CD4-positive, alpha-beta T cell treated with Interleukin-1 beta for 1 hour (primary cell): Measurements from ENCODE around the gene STIMATE.

Experiments used
- DNase-seq, 2 donors: peaks; one replicate each; pipeline ENCODE4 v3.0.0-alpha.2; 2020 to 2022

STIMATE gene

DNA sequence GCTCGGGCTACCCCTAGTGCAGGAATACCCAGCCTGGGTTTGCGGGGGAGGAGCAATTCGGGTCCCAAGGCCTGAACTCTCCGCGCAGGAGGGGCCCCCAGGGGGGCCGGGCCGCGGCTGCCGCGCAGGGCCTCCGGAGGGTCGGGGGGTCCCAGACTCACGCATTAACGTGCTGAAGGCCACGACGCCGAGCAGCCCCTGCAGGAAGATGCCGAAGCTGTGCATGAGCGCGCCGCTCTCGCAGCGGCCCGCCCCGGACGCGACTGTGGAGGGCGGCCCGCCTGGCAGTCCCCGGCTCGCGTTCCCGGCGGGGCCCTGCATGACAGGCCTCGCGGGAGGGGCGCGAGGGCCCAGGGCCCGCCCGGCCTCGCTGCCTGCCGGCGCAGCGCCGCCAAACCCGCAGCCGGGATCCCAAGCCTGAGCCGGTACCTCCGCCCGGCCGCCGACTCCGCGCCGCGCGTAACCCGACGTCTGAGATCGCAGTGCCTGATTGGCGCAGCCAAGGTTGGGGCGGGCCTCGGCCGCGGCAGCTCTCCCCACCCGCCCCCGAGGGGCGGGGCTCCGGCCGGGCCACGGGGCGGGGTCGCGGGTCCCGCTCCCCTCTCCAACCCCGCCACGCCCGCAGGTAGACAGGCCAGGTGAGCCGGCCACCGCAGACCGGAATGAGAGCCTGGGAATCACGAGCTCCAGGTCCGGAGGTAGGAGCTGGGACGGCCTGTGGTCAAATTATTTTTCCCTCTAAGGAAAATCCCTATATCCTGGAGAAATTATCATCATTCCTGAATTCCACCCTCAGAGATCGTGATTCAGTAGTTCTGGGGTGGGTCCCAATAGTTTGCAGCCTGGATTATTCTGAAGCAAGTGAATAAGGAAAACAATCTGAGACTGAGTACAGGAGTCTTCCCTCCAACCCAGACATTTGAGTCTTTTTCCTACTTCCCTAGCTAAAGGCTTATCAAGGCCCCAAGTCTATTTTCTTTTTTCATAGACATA lies at the start of gene STIMATE:
STIMATE (minus strand) TSS at position 419 of the 993 bp plus-strand sequence; CDS start at position 321, 98 bp downstream.
- DNase-seq: peak; percentile 88 to 90

DNA sequence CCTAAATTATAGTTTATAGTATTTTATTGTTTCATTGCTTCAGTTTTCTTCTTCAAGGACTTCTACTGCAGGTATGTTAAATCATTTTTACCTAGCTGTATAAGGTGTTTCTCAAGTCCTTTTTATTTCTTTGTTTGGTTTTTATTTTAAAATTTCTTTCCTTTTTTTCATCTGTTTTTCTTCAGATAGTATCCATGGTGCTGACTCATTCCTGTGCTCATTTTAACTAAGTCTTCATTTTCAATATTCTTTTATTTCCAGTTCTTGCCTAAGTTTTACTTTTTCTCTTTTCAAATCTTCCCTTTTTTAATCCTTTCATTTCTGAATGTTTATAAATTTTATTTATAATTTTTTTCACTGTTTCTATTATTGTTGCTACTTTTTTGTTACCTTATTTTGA lies 42.3 kb upstream of the STIMATE start:
- DNase-seq: no peak

DNA sequence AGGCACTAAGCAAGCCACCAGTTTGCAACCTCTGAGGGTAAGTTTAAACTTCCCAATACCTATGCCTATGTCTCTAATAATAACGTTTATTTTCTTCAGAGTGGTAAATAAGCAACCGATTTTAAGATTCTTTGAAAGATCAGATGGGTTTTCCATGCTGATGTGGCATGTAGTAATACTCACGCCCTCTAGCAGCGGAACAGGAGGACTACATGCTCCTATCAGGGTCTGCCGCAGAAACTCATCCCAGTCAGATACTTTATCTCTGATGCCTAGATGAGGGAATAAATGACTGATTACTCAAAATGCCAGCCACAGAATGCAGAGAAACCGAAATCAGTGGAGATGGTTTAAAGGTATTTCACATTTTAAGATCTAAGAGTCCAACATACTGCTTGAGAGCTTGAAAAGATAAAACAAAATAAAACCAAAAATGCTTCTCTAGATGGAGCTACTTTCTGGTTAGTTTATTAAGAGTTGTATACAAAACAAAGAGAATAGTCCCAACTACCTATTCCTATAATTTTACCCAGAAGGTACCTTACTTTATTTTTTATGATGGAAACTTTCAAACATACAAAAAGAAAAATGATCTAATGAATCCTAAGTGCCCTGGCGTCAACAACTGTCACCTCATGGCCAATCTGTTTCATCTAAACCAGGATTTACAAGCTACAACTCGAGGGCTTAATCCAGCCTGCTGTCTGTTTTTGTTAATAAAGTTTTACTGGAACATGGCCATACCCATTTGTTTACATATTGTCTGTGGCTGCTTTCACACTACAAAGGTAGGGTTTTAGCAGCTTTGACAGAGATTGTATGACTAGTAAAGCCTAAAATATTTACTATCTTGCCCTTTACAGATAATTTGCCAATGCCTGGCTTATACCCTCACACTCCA lies 37.5 kb upstream of the STIMATE start:
- peak; percentile 46 to 62 for DNase-seq

DNA sequence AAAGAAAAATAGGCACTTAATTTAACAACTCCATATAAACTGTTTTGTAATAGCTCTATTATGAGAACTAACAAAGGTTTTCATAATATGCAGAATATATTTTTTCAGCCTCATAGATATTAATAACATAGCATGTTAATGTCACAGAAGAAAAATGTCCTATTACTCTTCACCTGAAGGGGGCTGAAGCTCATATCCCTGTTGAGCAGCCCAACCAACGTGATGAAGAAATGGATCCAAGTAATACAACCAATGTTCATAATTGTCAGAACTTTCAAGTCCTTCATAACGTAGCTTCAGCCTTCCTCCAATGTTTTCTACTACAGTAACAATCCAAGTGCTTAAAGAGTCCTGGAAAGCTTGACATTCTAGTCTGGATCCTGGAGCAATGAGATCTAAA lies 34.5 kb upstream of the STIMATE start:
- no peak for DNase-seq

DNA sequence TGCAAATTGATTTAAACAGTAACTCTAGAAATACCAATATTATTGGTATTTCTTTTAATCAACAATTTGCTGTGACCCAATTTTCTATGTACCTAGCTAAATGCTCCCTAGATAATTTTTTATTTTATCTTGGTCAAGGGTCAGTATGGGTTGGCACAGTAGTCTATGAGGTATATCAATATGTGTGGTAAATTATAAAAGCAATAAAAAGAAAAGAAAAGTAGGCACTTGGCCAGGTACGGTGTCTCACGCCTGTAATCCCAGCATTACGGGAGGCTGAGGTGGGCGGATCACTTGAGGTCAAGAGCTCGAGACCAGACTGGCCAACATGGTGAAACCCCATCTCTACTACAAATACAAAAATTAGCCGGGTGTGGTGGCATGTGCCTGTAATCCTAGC lies 34.0 kb upstream of the STIMATE start:
- DNase-seq: no peak

DNA sequence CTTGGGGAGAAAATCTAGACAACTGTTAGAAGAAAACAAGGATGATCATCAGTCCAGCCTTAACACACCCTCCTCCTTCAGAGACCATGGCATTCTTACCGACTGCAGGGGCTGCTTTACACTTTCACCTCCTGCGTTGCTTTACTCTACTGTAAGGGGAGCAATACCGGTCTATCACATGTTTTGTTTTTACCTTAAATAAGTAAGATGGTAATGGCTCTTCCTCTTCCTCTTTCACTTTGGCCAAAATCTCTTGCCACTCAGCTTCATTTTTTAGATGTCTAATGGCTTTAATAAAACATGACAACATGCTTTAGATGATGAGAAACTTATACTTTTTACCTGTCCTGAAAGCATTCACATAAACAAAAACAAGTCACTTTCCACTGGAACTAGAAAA lies 33.4 kb upstream of the STIMATE start:
- DNase-seq: no peak

DNA sequence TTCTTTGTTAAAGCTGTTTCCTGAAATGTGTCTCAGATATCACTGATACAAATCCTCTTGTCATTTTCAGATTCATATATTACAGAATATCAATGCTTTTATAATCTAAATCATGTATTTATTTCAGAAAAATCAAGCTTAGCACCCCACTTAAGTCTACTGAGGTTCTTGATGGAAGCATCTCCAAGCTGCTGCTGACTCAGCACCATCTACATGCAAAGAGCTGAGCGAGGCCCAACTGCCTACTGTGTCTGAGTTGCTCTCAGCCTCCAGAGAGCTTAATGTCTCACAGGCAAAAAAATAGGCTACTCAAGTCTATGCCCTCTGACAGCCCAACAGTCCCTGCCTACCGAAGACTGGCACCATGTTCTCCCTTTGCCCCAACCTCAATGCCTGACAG lies 29.2 kb upstream of the STIMATE start:
- no peak for DNase-seq

DNA sequence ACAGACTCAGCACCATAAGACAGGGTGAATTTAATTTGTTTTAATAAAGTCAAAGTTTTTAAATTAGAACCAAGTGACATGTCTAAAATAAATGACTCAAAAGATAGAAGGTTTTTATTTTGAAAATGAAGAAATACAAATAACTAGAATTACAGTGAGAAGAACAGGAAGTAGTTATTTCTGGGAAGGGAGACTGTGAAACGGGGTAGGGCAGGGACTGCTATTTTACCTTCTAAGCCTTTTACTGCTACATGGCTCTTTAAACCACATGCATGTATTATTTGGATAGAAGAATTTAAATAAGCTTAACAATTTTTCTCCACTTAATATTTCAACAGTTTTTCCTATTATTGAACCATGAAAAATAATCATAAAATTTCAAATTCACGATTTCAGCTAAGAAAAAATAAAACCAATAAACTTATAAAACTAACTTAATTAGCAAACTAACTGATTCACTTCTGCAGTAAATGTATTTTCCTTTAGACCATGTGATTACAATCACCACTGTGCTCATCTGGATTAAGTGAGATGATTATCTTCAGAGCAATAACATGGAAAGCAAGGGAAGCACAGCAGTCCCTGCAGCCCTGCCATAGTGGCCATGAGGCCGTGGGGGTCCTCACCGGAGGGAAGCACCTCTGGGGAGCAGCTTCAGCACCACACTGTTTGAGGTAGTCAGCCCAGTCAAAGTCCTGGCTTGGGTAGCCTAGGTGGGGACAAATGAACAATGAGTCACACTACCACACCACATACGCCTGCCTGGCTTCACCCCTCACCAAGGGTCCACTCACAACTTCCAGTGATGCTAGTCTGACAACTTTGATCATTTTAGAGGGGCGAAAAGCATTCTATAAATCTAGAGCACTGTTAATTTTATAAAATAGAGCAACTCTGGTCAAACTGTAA lies 28.3 kb upstream of the STIMATE start:
- no peak for DNase-seq

DNA sequence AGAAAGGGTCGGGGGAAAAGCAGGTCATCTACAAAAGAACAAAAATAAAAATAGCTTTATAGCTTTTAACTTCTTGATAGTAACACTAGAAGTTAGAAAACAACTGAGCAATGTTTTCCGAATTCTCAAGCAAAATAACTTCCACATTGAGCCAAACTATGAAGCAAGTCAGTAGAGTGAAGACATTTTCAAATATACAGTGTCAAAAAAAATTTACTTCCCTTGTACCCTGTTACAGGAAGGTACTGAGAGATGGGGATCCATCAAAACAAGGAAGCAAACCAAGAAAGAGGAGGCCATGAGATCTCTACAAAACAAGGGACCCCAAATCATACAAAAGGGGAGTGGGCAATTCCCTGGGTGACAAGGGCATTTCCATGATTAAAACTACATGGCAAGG lies 26.6 kb upstream of the STIMATE start:
- DNase-seq: no peak

DNA sequence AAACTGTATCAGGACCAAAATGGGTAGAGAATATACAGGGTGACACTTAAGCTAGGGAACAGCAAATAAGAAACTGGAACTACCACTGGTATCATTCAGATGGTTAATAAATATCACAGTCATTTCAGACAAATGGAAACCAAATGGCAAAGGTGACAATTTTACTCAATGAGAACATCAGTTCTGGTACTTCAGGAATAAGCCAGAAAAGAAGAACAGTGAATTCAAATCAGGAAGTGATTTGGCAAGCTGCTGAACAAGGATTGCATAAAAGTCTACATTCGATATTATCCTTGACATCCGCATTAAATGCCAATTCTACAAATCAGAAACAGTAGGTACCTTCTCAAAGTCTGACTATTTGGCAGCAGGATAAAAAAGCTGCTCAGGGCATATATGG lies 23.5 kb upstream of the STIMATE start:
- DNase-seq: no peak

DNA sequence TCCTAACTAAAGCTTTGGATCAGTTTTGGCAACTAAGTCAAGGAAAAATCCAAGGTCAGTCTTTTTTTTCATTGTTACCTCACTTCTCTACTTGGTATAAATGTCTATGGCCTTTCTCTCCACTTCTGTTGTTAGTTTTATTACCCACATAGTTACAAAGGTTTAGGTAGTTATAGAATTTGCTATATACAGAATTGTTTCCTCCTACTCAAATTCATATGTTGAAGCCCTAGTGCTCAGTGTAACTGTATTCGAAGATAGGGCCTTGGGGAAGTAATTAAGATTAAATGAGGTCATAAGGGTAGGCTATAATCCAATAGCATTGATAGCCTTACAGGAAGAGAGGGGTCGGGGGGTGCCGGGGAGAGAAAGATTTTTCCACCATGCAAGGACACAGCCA lies 19.7 kb upstream of the STIMATE start:
- no peak for DNase-seq

DNA sequence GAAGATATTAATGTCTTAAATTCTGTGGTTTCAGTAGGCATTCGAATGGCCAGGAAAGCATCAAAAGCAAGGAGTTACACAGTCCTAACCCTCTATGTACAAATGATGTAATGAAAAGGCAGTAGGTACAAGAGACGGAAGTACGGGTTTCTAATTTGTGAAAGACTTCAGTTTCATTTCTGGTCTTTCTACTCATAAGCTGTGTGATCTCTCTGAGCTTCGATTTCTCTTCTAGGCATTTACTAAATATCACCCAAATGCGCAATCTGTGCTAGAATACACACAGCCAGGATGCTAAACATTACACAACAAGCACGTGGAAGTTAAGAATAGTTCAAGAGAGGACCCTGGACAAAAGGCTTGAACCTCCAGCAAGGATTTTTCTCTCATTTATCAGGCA lies 17.9 kb upstream of the STIMATE start:
- DNase-seq: no peak

DNA sequence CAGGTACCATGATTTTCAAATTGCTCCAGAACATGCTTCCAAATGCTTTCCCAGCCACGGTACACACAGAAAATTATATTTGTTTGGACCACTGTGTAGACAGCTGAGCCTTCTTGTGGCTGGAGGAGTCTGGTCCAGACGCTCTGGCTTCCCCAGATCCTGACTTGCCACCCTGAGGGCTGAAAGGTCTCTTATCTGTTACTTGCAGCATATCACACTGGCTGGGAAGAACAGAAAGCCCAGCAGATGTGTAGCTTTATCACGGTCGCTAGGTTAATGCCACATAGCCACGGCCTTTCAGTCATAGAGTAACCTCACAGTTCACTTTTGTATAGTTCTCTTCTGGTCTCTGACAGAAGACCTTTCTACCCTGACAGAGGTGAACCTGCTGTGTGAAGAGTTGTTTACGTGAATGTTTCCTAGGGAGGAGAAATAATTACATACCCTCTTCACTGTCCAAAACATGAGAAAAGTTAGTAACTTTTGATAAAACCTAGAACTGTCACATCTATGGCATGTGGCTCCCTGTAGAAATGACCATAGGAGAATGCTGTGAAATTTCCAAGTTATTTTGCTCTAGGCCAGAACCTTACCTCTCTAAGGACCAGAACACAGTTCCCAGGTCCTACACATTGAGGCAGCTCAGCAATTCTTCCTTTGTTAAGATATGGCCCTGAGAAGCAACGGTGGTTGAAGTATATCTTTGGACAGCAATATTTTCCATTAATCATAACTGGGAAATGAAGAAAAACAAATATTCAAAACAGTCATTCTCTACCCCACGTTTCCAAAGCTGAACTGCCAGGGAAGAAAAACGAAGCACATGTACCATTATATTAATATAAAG lies 15.8 kb upstream of the STIMATE start:
- DNase-seq: no peak

DNA sequence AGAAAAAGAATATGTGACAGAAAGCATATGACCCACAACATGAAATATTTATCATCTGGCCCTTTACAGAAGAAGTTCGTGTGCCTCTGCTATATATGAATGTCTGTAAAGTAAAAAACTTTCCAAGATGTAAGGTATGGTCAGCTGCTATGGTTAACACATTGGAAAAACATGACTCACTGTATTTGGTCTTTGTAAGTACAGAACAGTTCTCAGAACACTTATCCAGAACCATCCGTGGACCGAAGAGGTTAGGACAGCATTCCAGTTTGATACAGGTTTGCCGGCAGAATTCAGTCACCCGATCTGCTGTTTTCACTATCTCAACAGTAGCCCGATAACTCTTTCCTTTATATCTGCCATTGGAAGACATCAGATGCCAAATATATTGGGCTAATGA lies 13.5 kb upstream of the STIMATE start:
- DNase-seq: no peak

DNA sequence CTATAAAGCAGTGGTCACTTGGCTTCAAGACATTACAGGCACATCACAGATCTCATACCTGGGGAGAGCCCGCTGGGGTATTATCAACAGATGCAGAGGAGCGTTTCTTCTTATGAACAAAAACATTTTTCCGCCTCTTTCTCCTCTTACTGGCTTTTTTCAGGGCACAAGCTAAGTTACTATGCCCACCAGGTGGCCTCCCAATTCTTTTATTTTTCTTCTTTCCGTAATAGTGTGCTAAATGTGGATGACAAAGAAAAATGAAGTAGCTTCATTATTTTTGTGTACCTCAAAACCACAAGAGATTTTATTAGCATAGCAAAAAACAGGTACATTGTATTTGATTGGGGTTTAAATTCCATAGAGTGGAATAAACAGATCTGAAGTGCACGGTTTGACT lies 10.1 kb upstream of the STIMATE start:
- no peak for DNase-seq

DNA sequence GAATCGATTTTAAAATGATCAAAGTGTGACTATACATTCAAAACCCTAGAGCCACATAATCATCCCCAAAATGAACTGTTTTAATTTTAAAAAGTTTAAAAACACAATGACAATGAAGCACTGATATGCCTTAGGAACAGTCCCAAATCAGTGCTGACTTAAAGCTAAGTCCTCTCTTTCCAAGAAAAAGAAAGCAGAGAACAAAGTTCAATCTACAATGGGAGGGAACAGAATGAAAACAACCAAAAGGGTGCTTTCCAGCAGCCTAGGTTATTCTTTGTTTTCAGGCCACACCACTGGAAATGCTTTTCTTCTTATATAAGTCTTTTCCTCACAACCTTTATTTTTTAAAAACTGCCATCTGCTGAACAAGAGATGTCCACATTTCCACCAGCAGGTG lies 7.2 kb upstream of the STIMATE start:
- no peak for DNase-seq

DNA sequence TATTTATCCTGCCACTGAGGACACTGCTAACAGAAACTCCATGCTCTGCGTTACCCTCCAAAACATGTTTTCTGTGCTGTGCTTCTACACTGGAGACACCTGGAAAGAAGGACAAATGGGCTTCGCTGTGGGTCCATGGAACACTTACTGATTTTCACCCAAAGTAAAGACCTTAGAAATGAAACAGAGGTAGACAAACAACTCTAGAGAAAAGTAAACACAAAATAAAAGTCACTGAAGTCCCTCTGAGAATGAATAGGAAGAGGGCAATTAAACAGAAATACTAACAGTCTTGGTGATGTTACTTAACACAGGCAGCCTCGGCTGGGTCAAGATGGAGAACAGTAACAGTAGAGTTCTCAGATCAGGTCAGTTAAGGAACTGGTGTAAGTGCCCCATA lies 6.7 kb upstream of the STIMATE start:
- DNase-seq: no peak

DNA sequence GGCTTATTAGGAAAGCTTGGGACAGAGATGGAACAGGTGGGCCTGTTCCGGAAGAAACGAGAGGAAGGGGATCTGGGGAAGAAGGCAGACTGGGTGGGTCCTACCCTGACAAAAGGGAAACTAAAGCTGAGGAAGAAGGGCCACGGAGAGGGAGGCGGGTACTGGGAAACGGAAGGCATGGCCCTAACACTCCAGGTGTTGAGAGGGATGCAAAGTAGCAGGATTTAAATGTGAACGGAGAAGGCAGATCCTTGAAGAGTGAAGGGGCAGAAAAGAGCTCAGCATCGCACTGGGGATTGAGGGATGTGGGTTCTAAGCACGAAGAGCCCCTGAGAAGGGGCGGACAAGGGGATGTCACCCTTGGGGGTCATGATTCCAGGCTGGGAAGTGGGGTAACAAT lies 735 bp downstream of the STIMATE start:
- no peak for DNase-seq

DNA sequence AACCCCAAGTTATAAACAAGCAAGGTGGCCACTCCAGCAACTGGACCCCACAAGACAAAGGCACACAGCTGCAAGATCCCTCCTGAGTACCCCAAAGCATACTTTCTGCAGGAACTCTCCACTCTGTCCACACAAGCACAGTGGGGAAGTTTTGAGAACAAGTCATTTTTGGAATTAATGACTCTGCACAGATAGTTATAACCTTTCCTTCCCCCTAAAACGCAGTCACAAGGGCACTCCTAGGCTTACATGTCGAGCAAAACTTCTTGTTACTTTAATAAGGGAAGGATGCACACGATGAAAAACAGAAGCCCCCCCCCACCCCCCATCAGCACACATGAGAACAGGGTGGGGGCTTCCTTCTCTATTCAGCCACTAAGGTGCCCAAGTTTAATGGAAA lies 1.2 kb downstream of the STIMATE start:
- no peak for DNase-seq

DNA sequence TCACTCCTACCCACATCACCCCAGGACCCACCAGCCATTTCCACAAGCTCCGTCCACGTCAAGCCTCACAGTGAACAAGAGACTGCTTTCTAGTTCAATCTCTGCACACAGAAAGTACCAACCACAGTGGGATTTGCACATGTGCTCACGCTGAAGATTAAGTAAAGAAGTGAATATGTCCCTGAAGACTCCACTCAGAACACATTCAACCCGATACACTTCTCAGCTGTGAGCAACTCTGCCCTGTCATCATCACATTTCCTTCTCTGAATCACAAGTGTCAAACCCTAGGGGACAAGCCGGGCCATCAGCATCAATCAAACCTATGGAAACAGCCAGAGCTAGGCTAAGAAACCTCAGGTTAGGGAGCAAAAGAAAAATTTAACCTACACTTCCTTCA lies 1.9 kb downstream of the STIMATE start:
- DNase-seq: no peak

DNA sequence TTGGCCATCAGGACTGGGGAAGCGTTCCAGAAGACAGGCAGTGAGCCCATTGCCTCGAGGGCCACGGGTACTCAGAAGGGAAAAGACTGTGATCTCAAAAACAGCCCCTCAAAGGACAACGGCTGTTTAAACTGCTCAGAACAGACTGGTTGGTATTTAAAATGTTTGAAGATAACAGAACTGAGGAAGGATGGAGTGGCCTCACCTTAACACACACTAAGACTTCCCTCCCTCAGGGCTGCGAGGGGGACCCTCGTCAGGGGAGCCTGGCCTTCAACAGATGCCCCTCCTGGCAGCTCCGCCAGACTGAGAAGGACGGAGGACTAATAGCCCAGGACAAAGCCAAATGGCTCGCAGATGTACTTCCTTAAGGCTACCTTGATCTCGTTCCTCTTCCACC lies 2.6 kb downstream of the STIMATE start:
- no peak for DNase-seq

DNA sequence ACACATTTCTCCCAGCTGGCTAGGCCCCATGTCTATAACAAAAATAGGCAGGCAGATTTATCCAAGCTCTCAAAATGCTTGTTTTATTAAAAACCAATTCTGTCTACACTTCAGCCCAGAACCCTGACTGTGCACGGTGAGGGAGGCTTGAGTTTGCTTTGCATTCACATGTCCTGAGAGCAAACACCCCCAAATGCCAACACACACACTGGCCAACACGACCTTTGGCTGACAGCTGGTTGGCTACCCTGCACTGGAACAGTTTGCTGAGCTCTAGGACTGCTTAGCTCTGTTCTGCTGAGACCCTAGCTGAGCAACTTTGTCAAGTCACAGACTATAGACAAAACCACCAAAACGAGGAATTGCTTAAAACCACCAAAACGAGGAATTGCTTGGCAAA lies 3.6 kb downstream of the STIMATE start:
- DNase-seq: no peak
